ENCODE results near the gene TBC1D7.
A peak's percentile ranks its signal among the peaks of the same experiment; 100 is the strongest.

The TBC1D7 gene

DNA sequence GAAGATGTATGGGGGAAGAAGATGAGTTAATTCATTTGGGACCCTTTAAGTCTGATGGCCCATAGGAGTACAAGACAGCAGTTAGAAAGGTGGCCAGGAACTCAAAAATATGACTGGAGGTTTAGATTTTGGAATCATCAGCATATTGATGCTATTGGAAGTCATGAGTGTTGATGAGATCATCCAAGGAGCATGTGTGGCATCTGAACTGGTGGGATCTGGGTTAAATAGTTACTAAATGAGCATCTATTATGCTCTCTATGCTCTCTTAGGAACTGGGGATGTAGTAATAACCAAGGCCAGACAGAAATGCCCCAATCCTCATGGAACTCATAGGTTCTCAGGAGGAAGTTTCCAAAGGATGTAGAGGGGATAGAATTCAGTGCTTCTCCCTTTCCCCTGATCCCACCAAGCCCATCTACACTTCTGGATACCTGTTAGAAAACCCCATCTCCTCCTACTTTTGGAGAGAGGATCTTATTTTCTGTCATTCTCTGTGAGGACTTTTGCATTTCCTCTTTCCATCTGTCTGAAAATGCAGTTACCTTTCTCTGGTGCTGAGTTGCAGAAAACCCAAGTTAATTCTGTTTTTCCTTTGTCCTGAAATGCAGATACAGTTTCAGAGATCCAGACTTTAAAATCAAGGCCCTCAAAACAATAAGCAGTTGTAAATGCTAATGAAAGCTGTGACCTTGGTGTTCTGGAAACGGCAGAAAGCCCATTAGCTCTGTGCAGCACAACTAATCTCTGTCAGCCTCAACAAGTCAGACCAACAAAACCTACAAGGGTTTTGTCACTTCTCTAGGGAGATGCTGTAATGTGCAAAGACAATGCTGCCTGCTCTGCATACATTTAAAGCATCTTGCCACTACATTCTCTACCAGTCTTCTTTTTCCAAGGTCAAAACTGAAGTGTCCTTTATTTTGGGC, 65.8 kb downstream of the TBC1D7 start:
- Histone ChIP-seq H3K36me3 (ENCODE audit: control insufficient read depth in 2 of 2, insufficient read depth in 1 of 2, low read length in 2 of 2) (no peaks in the 10 kb centered on the region), H3K4me3 (ENCODE audit: low read depth, low read length) (no peak overlapping the region), H3K27ac (ENCODE audit: extremely low read depth, low read depth, low read length) (no peak overlapping the region), H3K9me3 (ENCODE audit: control insufficient read depth, insufficient read depth, low read depth, low read length) (no peaks in the 10 kb centered on the region), H3K4me1 (ENCODE audit: control insufficient read depth, insufficient read depth, low read length) (0 out of 2 replicates have a peak, but pooled peaks cover 2% of the 10 kb centered on the region)
- TF ChIP-seq ZNF664 (tag by site-specific recombination; IDR thresholded peaks at IDR 0.05) (peak; percentile 60; the same call in 1 of the 2 replicates), ZNF560 (tag by site-specific recombination; IDR thresholded peaks at IDR 0.05; ENCODE audit: borderline replicate concordance) (no peak), KLF10 (tag by site-specific recombination; IDR thresholded peaks at IDR 0.05) (no peak)
- ChIA-PET POLR2A (no interaction called here), CTCF (no interaction called here)

GRCh38 chr6:13261464-13261994, 66.8 kb downstream of the TBC1D7 start:
- Histone ChIP-seq H3K4me1 (ENCODE audit: control insufficient read depth, insufficient read depth, low read length) (no peaks in the 10 kb centered on the region), H3K9me3 (ENCODE audit: control insufficient read depth, insufficient read depth, low read depth, low read length) (no peaks in the 10 kb centered on the region), H3K36me3 (ENCODE audit: control insufficient read depth in 2 of 2, insufficient read depth in 1 of 2, low read length in 2 of 2) (no peaks in the 10 kb centered on the region), H3K27ac (ENCODE audit: extremely low read depth, low read depth, low read length) (no peak overlapping the region), H3K4me3 (ENCODE audit: low read depth, low read length) (no peak overlapping the region)
- CTCF ChIA-PET, result interaction anchor here (0.6 kb wide), 1 partner anchor 972 kb away, joined by 3 read pairs; no protein-coding TSS in a partner anchor
- POLR2A ChIA-PET, result no interaction called here
- TF ChIP-seq ZNF23 (tag by site-specific recombination; IDR thresholded peaks at IDR 0.05; ENCODE audit: borderline replicate concordance) (no peak), ZNF24 (tag by site-specific recombination; IDR thresholded peaks at IDR 0.05) (no peak), ZNF624 (tag by site-specific recombination; IDR thresholded peaks at IDR 0.05) (no peak), KLF10 (tag by site-specific recombination; IDR thresholded peaks at IDR 0.05) (no peak), ZEB2 (tag by site-specific recombination; IDR thresholded peaks at IDR 0.05) (no peak), ZBTB17 (tag by site-specific recombination; IDR thresholded peaks at IDR 0.05) (no peak), ZNF843 (tag by site-specific recombination; IDR thresholded peaks at IDR 0.05) (no peak), ZNF621 (tag by site-specific recombination; IDR thresholded peaks at IDR 0.05) (no peak), ZNF391 (tag by site-specific recombination; IDR thresholded peaks at IDR 0.05; ENCODE audit: borderline replicate concordance, low read depth) (no peak), ZNF302 (tag by site-specific recombination; IDR thresholded peaks at IDR 0.05; ENCODE audit: low read depth) (no peak), ZNF585B (tag by site-specific recombination; IDR thresholded peaks at IDR 0.05) (no peak), SP7 (tag by site-specific recombination; IDR thresholded peaks at IDR 0.05) (no peak), ZBTB48 (tag by site-specific recombination; IDR thresholded peaks at IDR 0.05) (no peak), ZNF121 (tag by site-specific recombination; IDR thresholded peaks at IDR 0.05) (no peak)
- TF ChIP-seq, protein P1, sequence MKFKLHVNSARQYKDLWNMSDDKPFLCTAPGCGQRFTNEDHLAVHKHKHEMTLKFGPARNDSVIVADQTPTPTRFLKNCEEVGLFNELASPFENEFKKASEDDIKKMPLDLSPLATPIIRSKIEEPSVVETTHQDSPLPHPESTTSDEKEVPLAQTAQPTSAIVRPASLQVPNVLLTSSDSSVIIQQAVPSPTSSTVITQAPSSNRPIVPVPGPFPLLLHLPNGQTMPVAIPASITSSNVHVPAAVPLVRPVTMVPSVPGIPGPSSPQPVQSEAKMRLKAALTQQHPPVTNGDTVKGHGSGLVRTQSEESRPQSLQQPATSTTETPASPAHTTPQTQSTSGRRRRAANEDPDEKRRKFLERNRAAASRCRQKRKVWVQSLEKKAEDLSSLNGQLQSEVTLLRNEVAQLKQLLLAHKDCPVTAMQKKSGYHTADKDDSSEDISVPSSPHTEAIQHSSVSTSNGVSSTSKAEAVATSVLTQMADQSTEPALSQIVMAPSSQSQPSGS (tag by site-specific recombination; IDR thresholded peaks at IDR 0.05; ENCODE audit: low read depth), result no peak
- TF ChIP-seq, protein P2, sequence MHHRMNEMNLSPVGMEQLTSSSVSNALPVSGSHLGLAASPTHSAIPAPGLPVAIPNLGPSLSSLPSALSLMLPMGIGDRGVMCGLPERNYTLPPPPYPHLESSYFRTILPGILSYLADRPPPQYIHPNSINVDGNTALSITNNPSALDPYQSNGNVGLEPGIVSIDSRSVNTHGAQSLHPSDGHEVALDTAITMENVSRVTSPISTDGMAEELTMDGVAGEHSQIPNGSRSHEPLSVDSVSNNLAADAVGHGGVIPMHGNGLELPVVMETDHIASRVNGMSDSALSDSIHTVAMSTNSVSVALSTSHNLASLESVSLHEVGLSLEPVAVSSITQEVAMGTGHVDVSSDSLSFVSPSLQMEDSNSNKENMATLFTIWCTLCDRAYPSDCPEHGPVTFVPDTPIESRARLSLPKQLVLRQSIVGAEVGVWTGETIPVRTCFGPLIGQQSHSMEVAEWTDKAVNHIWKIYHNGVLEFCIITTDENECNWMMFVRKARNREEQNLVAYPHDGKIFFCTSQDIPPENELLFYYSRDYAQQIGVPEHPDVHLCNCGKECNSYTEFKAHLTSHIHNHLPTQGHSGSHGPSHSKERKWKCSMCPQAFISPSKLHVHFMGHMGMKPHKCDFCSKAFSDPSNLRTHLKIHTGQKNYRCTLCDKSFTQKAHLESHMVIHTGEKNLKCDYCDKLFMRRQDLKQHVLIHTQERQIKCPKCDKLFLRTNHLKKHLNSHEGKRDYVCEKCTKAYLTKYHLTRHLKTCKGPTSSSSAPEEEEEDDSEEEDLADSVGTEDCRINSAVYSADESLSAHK (tag by site-specific recombination; IDR thresholded peaks at IDR 0.05), result no peak
- TF ChIP-seq, protein P3, sequence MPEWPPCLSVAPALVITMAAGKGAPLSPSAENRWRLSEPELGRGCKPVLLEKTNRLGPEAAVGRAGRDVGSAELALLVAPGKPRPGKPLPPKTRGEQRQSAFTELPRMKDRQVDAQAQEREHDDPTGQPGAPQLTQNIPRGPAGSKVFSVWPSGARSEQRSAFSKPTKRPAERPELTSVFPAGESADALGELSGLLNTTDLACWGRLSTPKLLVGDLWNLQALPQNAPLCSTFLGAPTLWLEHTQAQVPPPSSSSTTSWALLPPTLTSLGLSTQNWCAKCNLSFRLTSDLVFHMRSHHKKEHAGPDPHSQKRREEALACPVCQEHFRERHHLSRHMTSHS (tag by site-specific recombination; IDR thresholded peaks at IDR 0.05), result no peak
- TF ChIP-seq, protein P4, sequence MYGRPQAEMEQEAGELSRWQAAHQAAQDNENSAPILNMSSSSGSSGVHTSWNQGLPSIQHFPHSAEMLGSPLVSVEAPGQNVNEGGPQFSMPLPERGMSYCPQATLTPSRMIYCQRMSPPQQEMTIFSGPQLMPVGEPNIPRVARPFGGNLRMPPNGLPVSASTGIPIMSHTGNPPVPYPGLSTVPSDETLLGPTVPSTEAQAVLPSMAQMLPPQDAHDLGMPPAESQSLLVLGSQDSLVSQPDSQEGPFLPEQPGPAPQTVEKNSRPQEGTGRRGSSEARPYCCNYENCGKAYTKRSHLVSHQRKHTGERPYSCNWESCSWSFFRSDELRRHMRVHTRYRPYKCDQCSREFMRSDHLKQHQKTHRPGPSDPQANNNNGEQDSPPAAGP (tag by site-specific recombination; IDR thresholded peaks at IDR 0.05), result no peak

Data from HEK293 (cell line).